ENCODE data around the gene MAPK14.

DNA sequence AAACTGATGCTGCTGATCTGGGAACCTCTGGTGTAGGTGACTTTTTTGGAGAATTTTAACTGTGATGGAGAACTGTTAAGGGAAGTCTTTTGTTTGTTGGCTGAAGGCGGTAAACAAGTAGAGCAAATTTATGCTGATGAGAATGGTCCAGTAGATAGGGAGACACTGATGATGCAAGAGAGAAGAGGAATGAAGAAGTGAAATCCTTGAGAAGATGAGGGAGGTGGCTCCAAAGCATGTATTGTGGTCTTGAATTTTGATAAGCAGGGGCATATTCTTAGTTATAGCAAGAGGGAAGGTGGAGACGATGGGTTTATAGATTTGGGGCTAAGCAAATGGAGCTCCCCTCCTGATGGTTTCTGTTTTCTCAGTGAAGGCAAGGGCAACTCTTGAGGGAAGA is 22.0 kb downstream of the MAPK14 start:
- TF ChIP-seq FOXA1 (IDR thresholded peaks at IDR 0.05), result no peak
- TF ChIP-seq, protein P1, sequence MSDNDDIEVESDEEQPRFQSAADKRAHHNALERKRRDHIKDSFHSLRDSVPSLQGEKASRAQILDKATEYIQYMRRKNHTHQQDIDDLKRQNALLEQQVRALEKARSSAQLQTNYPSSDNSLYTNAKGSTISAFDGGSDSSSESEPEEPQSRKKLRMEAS (IDR thresholded peaks at IDR 0.05), result no peak
- TF ChIP-seq, protein P2, sequence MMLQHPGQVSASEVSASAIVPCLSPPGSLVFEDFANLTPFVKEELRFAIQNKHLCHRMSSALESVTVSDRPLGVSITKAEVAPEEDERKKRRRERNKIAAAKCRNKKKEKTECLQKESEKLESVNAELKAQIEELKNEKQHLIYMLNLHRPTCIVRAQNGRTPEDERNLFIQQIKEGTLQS (IDR thresholded peaks at IDR 0.05), result no peak
